Calu3 (cell line): ENCODE data around the gene NMUR1. TPM values are rescaled to one million over a fixed set of nuclear protein-coding genes. Genes with fewer than 3 reads are reported as not detected.

Source experiments
- BruUV-seq: library from RNA; stranded (reverse); fragments of 400-500 nt; replicated peaks from 2 replicates; lab custom pipeline; 2021; lab: Mats Ljungman, UMichigan
- CTCF ChIA-PET: fragments of 300-600 bp; sonication (Branson Sonifier 250); formaldehyde crosslinking; loops from one replicate; lab custom pipeline; 2022; ENCODE audit warnings: antibody characterized with exemption; lab: Charles Lee
- DNase-seq: peaks from one replicate; pipeline ENCODE4 v3.0.0; 2022
- H3K27ac Mint-ChIP-seq: one replicate; pipeline ENCODE4 v1.8.0; 2022; ENCODE audit warnings: mixed read lengths; ENCODE audit not compliant: unreplicated experiment
- H3K27me3 Mint-ChIP-seq: one replicate; pipeline ENCODE4 v1.8.0; 2022; ENCODE audit warnings: mixed read lengths; ENCODE audit not compliant: unreplicated experiment
- H3K36me3 Mint-ChIP-seq: one replicate; pipeline ENCODE4 v1.8.0; 2022; ENCODE audit warnings: mild to moderate bottlenecking, moderate library complexity, mixed read lengths; ENCODE audit not compliant: insufficient read depth, unreplicated experiment
- H3K4me1 Mint-ChIP-seq: one replicate; pipeline ENCODE4 v1.8.0; 2022; ENCODE audit warnings: mild to moderate bottlenecking, low read depth, mixed read lengths; ENCODE audit not compliant: unreplicated experiment
- H3K4me3 Mint-ChIP-seq: one replicate; pipeline ENCODE4 v1.8.0; 2022; ENCODE audit warnings: mild to moderate bottlenecking, low read depth, moderate library complexity, mixed read lengths; ENCODE audit not compliant: unreplicated experiment
- H3K9me3 Mint-ChIP-seq: one replicate; pipeline ENCODE4 v1.8.0; 2022; ENCODE audit warnings: low read depth, mixed read lengths; ENCODE audit not compliant: unreplicated experiment
- intact Hi-C: fragments of 100-400 bp; cut with micrococcal nuclease; formaldehyde crosslinking; loops from one replicate; pipeline ENCODE4 v1.10.0; 2022; ENCODE audit not compliant: unreplicated experiment
- total RNA-seq: library from RNA; stranded (reverse); gene quantifications from 2 replicates; pipeline ENCODE4 v1.2.3, GENCODE V29; 2022
- TF ChIP-seq, protein P1 (sequence below): fragments of 200-600 bp; IDR thresholded peaks from one replicate; pipeline ENCODE4 v1.8.0; 2022; ENCODE audit warnings: antibody characterized with exemption; ENCODE audit not compliant: unreplicated experiment

The NMUR1 gene
- total RNA-seq, 1 experiment from 2014 or later: not detected

- DNase-seq: no peak
- BruUV-seq: no TSS peak
- intact Hi-C loops: no loop called here
- H3K27ac Mint-ChIP-seq: no peak overlapping the region
- no peaks in the 10 kb centered on the region for H3K9me3 Mint-ChIP-seq
- CTCF ChIA-PET: interaction anchor here (0.6 kb wide), 1 partner anchor 9 kb away, joined by 4 read pairs; no protein-coding TSS in a partner anchor
- TF ChIP-seq, protein P1, sequence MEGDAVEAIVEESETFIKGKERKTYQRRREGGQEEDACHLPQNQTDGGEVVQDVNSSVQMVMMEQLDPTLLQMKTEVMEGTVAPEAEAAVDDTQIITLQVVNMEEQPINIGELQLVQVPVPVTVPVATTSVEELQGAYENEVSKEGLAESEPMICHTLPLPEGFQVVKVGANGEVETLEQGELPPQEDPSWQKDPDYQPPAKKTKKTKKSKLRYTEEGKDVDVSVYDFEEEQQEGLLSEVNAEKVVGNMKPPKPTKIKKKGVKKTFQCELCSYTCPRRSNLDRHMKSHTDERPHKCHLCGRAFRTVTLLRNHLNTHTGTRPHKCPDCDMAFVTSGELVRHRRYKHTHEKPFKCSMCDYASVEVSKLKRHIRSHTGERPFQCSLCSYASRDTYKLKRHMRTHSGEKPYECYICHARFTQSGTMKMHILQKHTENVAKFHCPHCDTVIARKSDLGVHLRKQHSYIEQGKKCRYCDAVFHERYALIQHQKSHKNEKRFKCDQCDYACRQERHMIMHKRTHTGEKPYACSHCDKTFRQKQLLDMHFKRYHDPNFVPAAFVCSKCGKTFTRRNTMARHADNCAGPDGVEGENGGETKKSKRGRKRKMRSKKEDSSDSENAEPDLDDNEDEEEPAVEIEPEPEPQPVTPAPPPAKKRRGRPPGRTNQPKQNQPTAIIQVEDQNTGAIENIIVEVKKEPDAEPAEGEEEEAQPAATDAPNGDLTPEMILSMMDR: no peak
- peaks cover 47% of the 10 kb centered on the region for H3K27me3 Mint-ChIP-seq
- no peaks in the 10 kb centered on the region for H3K4me1 Mint-ChIP-seq
- H3K4me3 Mint-ChIP-seq: no peak overlapping the region
- peaks cover 5% of the 10 kb centered on the region for H3K36me3 Mint-ChIP-seq
Observed at GRCh38 chr2:231526341-231527090, 3.7 kb downstream of the NMUR1 start.

DNA sequence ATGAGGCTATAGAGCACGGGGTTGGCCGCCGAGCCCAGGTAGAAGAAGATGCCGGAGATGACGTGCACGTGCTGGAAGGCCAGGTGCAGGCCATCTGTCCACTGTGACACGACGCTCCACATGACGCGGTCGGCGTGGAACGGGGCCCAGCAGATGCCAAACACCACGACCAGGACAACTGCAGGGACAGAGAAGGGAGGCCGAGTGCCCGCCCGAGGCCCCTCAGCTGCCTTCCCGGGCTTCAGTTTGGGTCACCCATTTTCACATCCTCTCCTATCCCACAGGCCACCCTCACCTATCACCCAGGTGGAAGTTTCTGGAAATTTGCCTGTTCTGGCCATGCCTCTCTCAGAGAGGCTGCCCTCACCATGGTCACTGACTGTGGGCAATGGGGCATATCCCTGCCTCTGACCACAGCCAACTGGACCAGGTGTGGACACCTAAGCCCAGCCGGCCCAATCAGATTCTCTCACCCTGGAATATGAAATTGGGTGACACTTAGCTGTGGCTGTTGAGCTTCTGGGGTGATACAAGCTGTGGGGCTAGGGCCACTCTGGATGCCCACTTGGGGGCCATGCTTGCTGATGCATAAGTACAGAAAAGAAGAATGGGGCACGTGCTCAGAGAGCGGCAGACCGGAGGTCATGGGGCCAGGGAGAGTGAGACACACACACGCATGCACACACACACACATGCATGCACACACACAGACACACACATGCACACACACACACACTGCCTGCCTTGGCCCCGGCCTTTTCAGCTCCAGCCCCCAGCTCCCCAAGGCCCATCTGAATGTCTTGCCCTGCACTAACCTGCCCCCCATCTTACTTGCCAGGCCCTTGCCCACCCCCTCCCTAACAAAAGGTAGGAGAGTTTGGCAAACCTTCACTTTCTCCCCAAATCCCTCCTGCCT, 4.7 kb downstream of the NMUR1 start:
- BruUV-seq: no TSS peak
- Mint-ChIP-seq H3K27me3 (peaks cover 47% of the 10 kb centered on the region), H3K9me3 (no peaks in the 10 kb centered on the region), H3K36me3 (peaks cover 2% of the 10 kb centered on the region), H3K4me1 (no peaks in the 10 kb centered on the region), H3K4me3 (no peak overlapping the region), H3K27ac (no peak overlapping the region)
- intact Hi-C loops: no loop called here
- TF ChIP-seq, protein P1: no peak
- CTCF ChIA-PET: interaction anchor here (0.5 kb wide), 1 partner anchor 1055 kb away, joined by 3 read pairs; no protein-coding TSS in a partner anchor
- DNase-seq: no peak

DNA sequence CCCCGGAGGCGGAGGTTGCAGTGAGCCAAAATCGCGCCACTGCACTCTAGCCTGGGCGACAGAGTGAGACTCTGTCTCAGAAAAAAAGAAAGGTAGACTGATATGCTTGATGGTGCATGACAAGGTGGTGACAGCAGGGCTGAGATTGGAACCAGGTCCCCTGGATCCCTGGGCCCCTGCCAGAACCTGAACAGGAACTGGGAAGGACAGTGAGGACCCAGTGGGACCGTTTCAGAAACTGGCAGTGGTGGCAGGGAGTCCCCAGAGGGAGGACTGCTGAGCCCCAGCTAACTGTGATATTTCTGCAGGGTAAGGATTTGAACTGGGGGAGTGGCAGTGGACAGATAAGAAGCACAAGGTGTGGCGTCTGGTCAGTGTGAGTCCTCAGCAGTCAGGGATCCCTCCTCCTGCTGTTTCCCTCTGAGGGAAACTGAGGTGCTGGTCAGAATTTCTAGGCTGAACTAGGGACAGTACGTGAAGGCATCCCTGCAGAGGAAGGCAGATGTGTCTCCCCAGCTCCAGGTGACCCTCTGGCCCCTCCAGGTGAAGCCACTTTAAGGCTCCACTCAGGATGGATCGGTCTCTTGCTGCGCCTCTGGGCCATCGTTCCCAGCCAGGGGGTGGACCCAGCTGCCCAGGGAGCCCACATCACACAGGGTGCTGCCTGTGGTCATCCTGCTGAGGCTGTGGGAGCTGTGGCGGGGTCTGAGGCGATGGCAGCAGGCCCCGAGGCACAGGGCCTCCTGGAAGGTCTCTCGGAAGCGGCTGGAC, 5.6 kb downstream of the NMUR1 start:
- Mint-ChIP-seq H3K4me3 (no peak overlapping the region), H3K9me3 (no peaks in the 10 kb centered on the region), H3K36me3 (no peaks in the 10 kb centered on the region), H3K27me3 (peaks cover 50% of the 10 kb centered on the region), H3K27ac (no peak overlapping the region), H3K4me1 (peaks cover 4% of the 10 kb centered on the region)
- no peak for DNase-seq
- TF ChIP-seq, protein P1: no peak
- CTCF ChIA-PET: interaction anchor here (1.1 kb wide), 1 partner anchor 9 kb away, joined by 3 read pairs; no protein-coding TSS in a partner anchor
- BruUV-seq: no TSS peak
- intact Hi-C loops: no loop called here
